HepG2 (cell line): ENCODE results near the gene APOBEC3C. TPM values are rescaled to one million over a fixed set of nuclear protein-coding genes. Genes with fewer than 3 reads are reported as not detected.
A peak's percentile ranks its signal among the peaks of the same experiment; 100 is the strongest.

ENCODE experiments used
- ATAC-seq: fragments of 200-7000 bp; cut with Tn5 transposase; 3 replicates; pipeline ENCODE4 v1.9.1; 2020; ENCODE audit warnings: mild to moderate bottlenecking, moderate library complexity
- BruUV-seq: library from RNA; stranded (reverse); fragments of 400-500 nt; replicated peaks from 2 replicates; lab custom pipeline; 2021; lab: Mats Ljungman, UMichigan
- CTCF ChIA-PET: fragments of 300-600 bp; formaldehyde crosslinking; extraction: SDS; loops from one replicate; lab custom pipeline; 2021; ENCODE audit warnings: low total read pairs, inconsistent platforms, low intra/inter-chr PET ratio; lab: Yijun Ruan, JAX
- POLR2A ChIA-PET: fragments of 350-600 bp; sonication (Branson Sonifier 250); formaldehyde crosslinking; loops from one replicate; lab custom pipeline; 2020; ENCODE audit warnings: antibody characterized with exemption, inconsistent platforms; lab: Yijun Ruan, JAX
- DNase-seq: peaks from one replicate; pipeline ENCODE4 v3.0.0-alpha.2; 2015; ENCODE audit warnings: low spot score
- FAIRE-seq: peaks from 3 replicates; lab custom pipeline; 2011; peaks lifted over from hg19 to GRCh38; lab: Jason Lieb, UNC
- H2AFZ ChIP-seq: one replicate; pipeline ENCODE4 v1.6.1; 2011; ENCODE audit warnings: low read length, inconsistent platforms
- H3K27ac ChIP-seq: fragments of 300-600 bp; 3 replicates; pipeline ENCODE4 v1.8.0; 2011; ENCODE audit warnings: mixed run types, mild to moderate bottlenecking, mixed read lengths, low read length, inconsistent platforms; ENCODE audit not compliant: insufficient read depth; ENCODE audit errors: extremely low read length
- H3K27me3 ChIP-seq, 2 experiments: fragments of 200-600 bp in 1 of 2; 2 replicates in 1 of 2; 3 replicates in 1 of 2; pipeline versions ENCODE4 v1.6.0 to v1.8.0; 2011; ENCODE audit warnings: low read length in 2 of 2, mild to moderate bottlenecking in 2 of 2, moderate library complexity in 2 of 2, inconsistent platforms in 1 of 2; ENCODE audit not compliant: insufficient read depth in 2 of 2, control insufficient read depth in 1 of 2
- H3K36me3 ChIP-seq, 2 experiments: fragments of 200-600 bp in 1 of 2; replicated peaks in 1 of 2; 2 replicates in 1 of 2; 3 replicates in 1 of 2; pipeline versions ENCODE4 v1.5.1 to v1.8.0; 2011; ENCODE audit warnings: low read length in 2 of 2, inconsistent platforms in 1 of 2; ENCODE audit not compliant: insufficient read depth in 2 of 2, control insufficient read depth in 1 of 2
- H3K4me1 ChIP-seq: 2 replicates; pipeline ENCODE4 v1.5.1; 2012; ENCODE audit warnings: low read length, inconsistent platforms; ENCODE audit not compliant: insufficient read depth
- H3K4me2 ChIP-seq: 2 replicates; pipeline ENCODE4 v1.6.0; 2011; ENCODE audit warnings: low read depth, low read length, inconsistent platforms
- H3K4me3 ChIP-seq, 3 experiments: fragments of 200-600 bp in 1 of 3; sonication (generic), shearing (Covaris generic) in 1 of 3; replicated peaks in 1 of 3; 2 replicates each; pipeline ENCODE4 v1.5.1; 2011 to 2016; ENCODE audit warnings: low read length in 3 of 3, inconsistent platforms in 2 of 3, low read depth in 2 of 3, mild to moderate bottlenecking in 2 of 3, control low read depth in 1 of 3, mixed read lengths in 1 of 3; ENCODE audit not compliant: insufficient read depth in 1 of 3
- H3K79me2 ChIP-seq: one replicate; pipeline ENCODE4 v1.6.1; 2011; ENCODE audit warnings: low read length, inconsistent platforms; ENCODE audit not compliant: insufficient read depth
- H3K9ac ChIP-seq: 2 replicates; pipeline ENCODE4 v1.6.0; 2011; ENCODE audit warnings: mild to moderate bottlenecking, low read depth, low read length, inconsistent platforms; ENCODE audit not compliant: insufficient read depth
- H3K9me3 ChIP-seq: 2 replicates; pipeline ENCODE4 v1.5.1; 2012; ENCODE audit warnings: mild to moderate bottlenecking, low read length
- H4K20me1 ChIP-seq: 2 replicates; pipeline ENCODE4 v1.6.0; 2011; ENCODE audit warnings: inconsistent platforms, mild to moderate bottlenecking, low read length, moderate library complexity; ENCODE audit not compliant: insufficient read depth
- BATF2 ChIP-seq: sonication (generic); formaldehyde crosslinking; IDR thresholded peaks from 2 replicates; pipeline ENCODE4 v1.8.0; 2022; ENCODE audit warnings: mild to moderate bottlenecking, missing genetic modification reagents, moderate library complexity
- DR1 ChIP-seq: sonication (generic); formaldehyde crosslinking; IDR thresholded peaks from 2 replicates; pipeline ENCODE4 v1.8.0; 2021; ENCODE audit warnings: mild to moderate bottlenecking, missing genetic modification reagents, inconsistent platforms
- SP2 ChIP-seq: sonication (generic); formaldehyde crosslinking; IDR thresholded peaks from 2 replicates; pipeline ENCODE4 v1.5.1; 2020; ENCODE audit warnings: mild to moderate bottlenecking, missing genetic modification reagents
- ZNF263 ChIP-seq: sonication (generic); formaldehyde crosslinking; IDR thresholded peaks from 2 replicates; pipeline ENCODE4 v1.4.0; 2020; ENCODE audit warnings: missing genetic modification reagents
- ZNF34 ChIP-seq: sonication (generic); formaldehyde crosslinking; IDR thresholded peaks from 2 replicates; pipeline ENCODE4 v1.4.0; 2020; ENCODE audit warnings: mild to moderate bottlenecking, missing genetic modification reagents, borderline replicate concordance
- ZNF678 ChIP-seq: sonication (generic); formaldehyde crosslinking; IDR thresholded peaks from 2 replicates; pipeline ENCODE4 v1.4.0; 2020; ENCODE audit warnings: mild to moderate bottlenecking, missing genetic modification reagents
- WGBS: methylation state at CpG from one replicate; pipeline ENCODE4 v1.1.6; 2017; ENCODE audit warnings: low lambda C conversion rate; 5-methylcytosine and 5-hydroxymethylcytosine counted together
- in situ Hi-C: cut with HindIII; loops from 2 replicates; pipeline ENCODE4 v1.10.0; 2017; ENCODE audit warnings: low pct_unique_long_range_greater_than_20kb; ENCODE audit not compliant: extremely low pct_ligation_motif_present
- intact Hi-C: fragments of 100-400 bp; cut with micrococcal nuclease; formaldehyde crosslinking; loops from one replicate; pipeline ENCODE4 v1.10.0; 2022; ENCODE audit not compliant: unreplicated experiment
- polyA plus RNA-seq, 8 experiments: library from polyadenylated mRNA; depleted of rRNA in 3 of 8; stranded (reverse) in 7 of 8; unstranded in 1 of 8; fragments of >200 nt; fragmentation: Illumina TruSeq in 4 of 8; extraction: Trizol in 4 of 8; gene quantifications; 2 replicates each; pipeline versions ENCODE4 v1.2.1 to v1.2.3, GENCODE V29; 2011 to 2016; ENCODE audit warnings: low read depth in 4 of 8, missing spikeins in 1 of 8, mixed read lengths in 1 of 8; ENCODE audit not compliant: insufficient read depth in 1 of 8
- total RNA-seq, 5 experiments: library from RNA; depleted of rRNA; stranded (reverse); fragments of >200 nt; fragmentation: Illumina TruSeq; extraction: Trizol; gene quantifications; 2 replicates each; pipeline ENCODE4 v1.2.3, GENCODE V29; 2016; ENCODE audit warnings: low read depth in 1 of 5

APOBEC3C gene
- total and polyA plus RNA-seq, 2 of the 13 experiments (the other 11 are each of a cell fraction or from before 2014, with no cell fraction given): 8.9 to 27.6 TPM

GRCh38 chr22:38967451-38968450 is 46.3 kb upstream of the APOBEC3C start:
- in situ Hi-C loops: no loop called here
- TF ChIP-seq ZNF34 (no peak), ZNF263 (CRISPR knock-in tag) (0 out of 2 replicates have a peak, but pooled peaks have one; percentile 34)
- TF ChIP-seq, all 625 proteins: peak for 1
- H3K9me3 ChIP-seq: no peaks in the 10 kb centered on the region
- WGBS: 38% methylated on average over 7 of the region's 15 CpGs
- H3K27me3 ChIP-seq: peaks cover 7 to 30% of the 10 kb centered on the region in 2 experiments; a peak in 4 of 5 replicates
- no peak overlapping the region for H2AFZ ChIP-seq
- intact Hi-C loops: no loop called here
- DNase-seq (no peak), ATAC-seq (no peak), FAIRE-seq (no peak)
- BruUV-seq: no TSS peak
- no peaks in the 10 kb centered on the region for H3K79me2 ChIP-seq
- H4K20me1 ChIP-seq: no peaks in the 10 kb centered on the region
- no peak overlapping the region for H3K27ac ChIP-seq
- no peaks in the 10 kb centered on the region for H3K36me3 ChIP-seq
- H3K9ac ChIP-seq: no peak overlapping the region
- no peak overlapping the region for H3K4me3 ChIP-seq
- CTCF ChIA-PET: no interaction called here
- no peak overlapping the region for H3K4me2 ChIP-seq
- POLR2A ChIA-PET: no interaction called here
- peaks cover 26% of the 10 kb centered on the region for H3K4me1 ChIP-seq

GRCh38 chr22:38968801-38969200 is 45.3 kb upstream of the APOBEC3C start:
- ATAC-seq: no peak
- no TSS peak for BruUV-seq
- no peak overlapping the region for H3K4me2 ChIP-seq
- no peak overlapping the region for H3K4me3 ChIP-seq
- H4K20me1 ChIP-seq: no peaks in the 10 kb centered on the region; the same call in 1 of the 2 replicates
- H3K27me3 ChIP-seq: peaks cover 7 to 30% of the 10 kb centered on the region in 2 experiments; a peak in 4 of 5 replicates
- ChIA-PET POLR2A (no interaction called here), CTCF (no interaction called here)
- H3K36me3 ChIP-seq: no peaks in the 10 kb centered on the region
- TF ChIP-seq DR1 (CRISPR knock-in tag) (no peak), ZNF678 (CRISPR knock-in tag) (no peak), BATF2 (CRISPR knock-in tag) (no peak), SP2 (no peak)
- no peaks in the 10 kb centered on the region for H3K79me2 ChIP-seq
- H3K9ac ChIP-seq: no peak overlapping the region
- H2AFZ ChIP-seq: no peak overlapping the region
- H3K9me3 ChIP-seq: no peaks in the 10 kb centered on the region
- no peak overlapping the region for H3K27ac ChIP-seq
- in situ Hi-C loops: no loop called here
- peaks cover 21% of the 10 kb centered on the region for H3K4me1 ChIP-seq
- intact Hi-C loops: no loop called here
- DNase-seq: no peak
- WGBS: 54% methylated on average over 11 of the region's 11 CpGs
- FAIRE-seq: no peak
